Astrocyte (in vitro differentiated cells and primary cell): ENCODE results near the gene ADAP1.

Source experiments
- EZH2 ChIP-seq: IDR thresholded peaks from 2 replicates; pipeline ENCODE4 v1.6.1; 2012; ENCODE audit warnings: mild to moderate bottlenecking, low read length, inconsistent platforms; ENCODE audit not compliant: insufficient read depth
- TF ChIP-seq, protein P1 (sequence below): IDR thresholded peaks from 2 replicates; pipeline ENCODE4 v1.5.1; 2011; ENCODE audit warnings: low read depth, mild to moderate bottlenecking, inconsistent platforms, low read length, moderate library complexity; ENCODE audit not compliant: insufficient read depth

DNA sequence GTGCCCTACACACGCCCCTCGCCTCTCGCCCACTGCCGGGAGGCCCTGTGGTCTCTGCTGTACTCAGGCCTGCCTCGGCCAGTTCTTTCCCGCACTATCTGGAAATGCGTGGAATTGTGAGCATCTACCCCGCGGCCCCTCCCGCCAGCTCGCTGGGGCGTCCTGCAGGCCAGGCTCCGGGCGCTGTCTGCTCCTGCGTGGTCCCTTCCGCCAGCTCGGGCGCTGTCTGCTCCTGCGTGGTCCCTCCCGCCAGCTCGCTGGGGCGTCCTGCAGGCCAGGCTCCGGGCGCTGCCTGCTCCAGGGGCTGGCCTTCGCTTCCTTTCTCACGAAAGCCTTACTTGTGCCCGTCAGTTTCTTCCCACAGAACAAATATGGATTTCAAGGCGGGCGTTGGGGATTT lies 63.2 kb downstream of the ADAP1 start:
- TF ChIP-seq, protein P1, sequence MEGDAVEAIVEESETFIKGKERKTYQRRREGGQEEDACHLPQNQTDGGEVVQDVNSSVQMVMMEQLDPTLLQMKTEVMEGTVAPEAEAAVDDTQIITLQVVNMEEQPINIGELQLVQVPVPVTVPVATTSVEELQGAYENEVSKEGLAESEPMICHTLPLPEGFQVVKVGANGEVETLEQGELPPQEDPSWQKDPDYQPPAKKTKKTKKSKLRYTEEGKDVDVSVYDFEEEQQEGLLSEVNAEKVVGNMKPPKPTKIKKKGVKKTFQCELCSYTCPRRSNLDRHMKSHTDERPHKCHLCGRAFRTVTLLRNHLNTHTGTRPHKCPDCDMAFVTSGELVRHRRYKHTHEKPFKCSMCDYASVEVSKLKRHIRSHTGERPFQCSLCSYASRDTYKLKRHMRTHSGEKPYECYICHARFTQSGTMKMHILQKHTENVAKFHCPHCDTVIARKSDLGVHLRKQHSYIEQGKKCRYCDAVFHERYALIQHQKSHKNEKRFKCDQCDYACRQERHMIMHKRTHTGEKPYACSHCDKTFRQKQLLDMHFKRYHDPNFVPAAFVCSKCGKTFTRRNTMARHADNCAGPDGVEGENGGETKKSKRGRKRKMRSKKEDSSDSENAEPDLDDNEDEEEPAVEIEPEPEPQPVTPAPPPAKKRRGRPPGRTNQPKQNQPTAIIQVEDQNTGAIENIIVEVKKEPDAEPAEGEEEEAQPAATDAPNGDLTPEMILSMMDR, result no peak
- no peak for TF ChIP-seq EZH2
